Measurements from ENCODE around the gene APP.

APP gene

DNA sequence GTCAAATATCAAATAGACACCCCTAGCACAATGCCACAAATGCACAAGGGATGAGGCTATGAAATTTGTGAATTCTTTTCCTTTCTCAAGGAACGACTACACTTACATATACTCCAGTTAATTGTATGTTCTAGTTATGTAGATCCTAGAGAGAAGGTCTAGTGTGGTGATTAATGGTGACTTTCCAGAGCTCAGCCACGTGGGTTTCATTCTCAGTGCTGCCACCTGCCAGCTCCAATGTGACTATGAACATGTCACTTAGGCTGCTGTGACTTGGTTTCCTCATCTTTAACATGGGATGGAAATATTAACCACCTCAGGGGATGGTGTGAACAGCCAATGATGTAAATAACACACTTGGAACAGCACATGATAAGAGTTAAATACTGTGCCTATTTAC lies 138.3 kb downstream of the APP start:
- no peak for TF ChIP-seq SPI1 (IDR thresholded peaks at IDR 0.05; ENCODE audit: borderline replicate concordance, low read depth)
- TF ChIP-seq, protein P1, sequence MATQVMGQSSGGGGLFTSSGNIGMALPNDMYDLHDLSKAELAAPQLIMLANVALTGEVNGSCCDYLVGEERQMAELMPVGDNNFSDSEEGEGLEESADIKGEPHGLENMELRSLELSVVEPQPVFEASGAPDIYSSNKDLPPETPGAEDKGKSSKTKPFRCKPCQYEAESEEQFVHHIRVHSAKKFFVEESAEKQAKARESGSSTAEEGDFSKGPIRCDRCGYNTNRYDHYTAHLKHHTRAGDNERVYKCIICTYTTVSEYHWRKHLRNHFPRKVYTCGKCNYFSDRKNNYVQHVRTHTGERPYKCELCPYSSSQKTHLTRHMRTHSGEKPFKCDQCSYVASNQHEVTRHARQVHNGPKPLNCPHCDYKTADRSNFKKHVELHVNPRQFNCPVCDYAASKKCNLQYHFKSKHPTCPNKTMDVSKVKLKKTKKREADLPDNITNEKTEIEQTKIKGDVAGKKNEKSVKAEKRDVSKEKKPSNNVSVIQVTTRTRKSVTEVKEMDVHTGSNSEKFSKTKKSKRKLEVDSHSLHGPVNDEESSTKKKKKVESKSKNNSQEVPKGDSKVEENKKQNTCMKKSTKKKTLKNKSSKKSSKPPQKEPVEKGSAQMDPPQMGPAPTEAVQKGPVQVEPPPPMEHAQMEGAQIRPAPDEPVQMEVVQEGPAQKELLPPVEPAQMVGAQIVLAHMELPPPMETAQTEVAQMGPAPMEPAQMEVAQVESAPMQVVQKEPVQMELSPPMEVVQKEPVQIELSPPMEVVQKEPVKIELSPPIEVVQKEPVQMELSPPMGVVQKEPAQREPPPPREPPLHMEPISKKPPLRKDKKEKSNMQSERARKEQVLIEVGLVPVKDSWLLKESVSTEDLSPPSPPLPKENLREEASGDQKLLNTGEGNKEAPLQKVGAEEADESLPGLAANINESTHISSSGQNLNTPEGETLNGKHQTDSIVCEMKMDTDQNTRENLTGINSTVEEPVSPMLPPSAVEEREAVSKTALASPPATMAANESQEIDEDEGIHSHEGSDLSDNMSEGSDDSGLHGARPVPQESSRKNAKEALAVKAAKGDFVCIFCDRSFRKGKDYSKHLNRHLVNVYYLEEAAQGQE (IDR thresholded peaks at IDR 0.05; ENCODE audit: insufficient replicate concordance, low read depth), result no peak
- no peak for TF ChIP-seq POLR2AphosphoS5 (IDR thresholded peaks at IDR 0.05; ENCODE audit: low read depth)
- no peak for TF ChIP-seq GABPA (IDR thresholded peaks at IDR 0.05; ENCODE audit: low read depth)
- TF ChIP-seq, protein P2, sequence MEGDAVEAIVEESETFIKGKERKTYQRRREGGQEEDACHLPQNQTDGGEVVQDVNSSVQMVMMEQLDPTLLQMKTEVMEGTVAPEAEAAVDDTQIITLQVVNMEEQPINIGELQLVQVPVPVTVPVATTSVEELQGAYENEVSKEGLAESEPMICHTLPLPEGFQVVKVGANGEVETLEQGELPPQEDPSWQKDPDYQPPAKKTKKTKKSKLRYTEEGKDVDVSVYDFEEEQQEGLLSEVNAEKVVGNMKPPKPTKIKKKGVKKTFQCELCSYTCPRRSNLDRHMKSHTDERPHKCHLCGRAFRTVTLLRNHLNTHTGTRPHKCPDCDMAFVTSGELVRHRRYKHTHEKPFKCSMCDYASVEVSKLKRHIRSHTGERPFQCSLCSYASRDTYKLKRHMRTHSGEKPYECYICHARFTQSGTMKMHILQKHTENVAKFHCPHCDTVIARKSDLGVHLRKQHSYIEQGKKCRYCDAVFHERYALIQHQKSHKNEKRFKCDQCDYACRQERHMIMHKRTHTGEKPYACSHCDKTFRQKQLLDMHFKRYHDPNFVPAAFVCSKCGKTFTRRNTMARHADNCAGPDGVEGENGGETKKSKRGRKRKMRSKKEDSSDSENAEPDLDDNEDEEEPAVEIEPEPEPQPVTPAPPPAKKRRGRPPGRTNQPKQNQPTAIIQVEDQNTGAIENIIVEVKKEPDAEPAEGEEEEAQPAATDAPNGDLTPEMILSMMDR (IDR thresholded peaks at IDR 0.05; ENCODE audit: insufficient read depth, low read length), result no peak
- no peak overlapping the region for H3K4me3 ChIP-seq (replicated peaks; ENCODE audit: insufficient read depth, low read length)
- no peak for DNase-seq (ENCODE audit: low read depth in 1 of 2, low spot score in 1 of 2)

DNA sequence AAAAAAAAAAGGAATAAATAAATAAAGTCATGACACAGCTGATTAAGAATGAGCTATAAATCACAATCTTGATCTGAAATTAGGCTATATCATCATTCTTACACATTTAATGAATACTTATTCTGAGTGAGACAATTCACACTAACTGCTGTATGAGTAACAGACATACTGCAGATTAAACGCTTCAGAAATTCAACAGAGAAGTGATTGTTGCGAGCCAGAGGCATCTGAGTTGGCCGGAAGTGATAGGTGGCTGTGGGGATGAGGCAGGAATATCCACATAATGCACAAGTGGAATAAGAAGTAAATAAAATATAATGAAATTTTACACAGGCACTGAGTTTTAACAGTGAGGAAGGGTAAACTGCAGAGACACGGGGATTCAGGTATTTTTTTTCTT lies 142.4 kb downstream of the APP start:
- no peak for DNase-seq (ENCODE audit: low read depth in 1 of 2, low spot score in 1 of 2)
- H3K4me3 ChIP-seq (replicated peaks; ENCODE audit: insufficient read depth, low read length), result no peak overlapping the region
- TF ChIP-seq GABPA (IDR thresholded peaks at IDR 0.05; ENCODE audit: low read depth) (no peak), SPI1 (IDR thresholded peaks at IDR 0.05; ENCODE audit: borderline replicate concordance, low read depth) (no peak), POLR2AphosphoS5 (IDR thresholded peaks at IDR 0.05; ENCODE audit: low read depth) (no peak)
- TF ChIP-seq, protein P1 (IDR thresholded peaks at IDR 0.05; ENCODE audit: insufficient replicate concordance, low read depth), result no peak
- TF ChIP-seq, protein P2 (IDR thresholded peaks at IDR 0.05; ENCODE audit: insufficient read depth, low read length), result no peak
- H3K27me3 ChIP-seq (ENCODE audit: insufficient read depth, poor library complexity, severe bottlenecking), result no peaks in the 10 kb centered on the region
- H3K27ac ChIP-seq (replicated peaks), result no peak overlapping the region

More for the DNA sequence above, 138.3 kb downstream of the APP start:
- no peak overlapping the region for H3K27ac ChIP-seq (replicated peaks)
- H3K27me3 ChIP-seq (ENCODE audit: insufficient read depth, poor library complexity, severe bottlenecking), result no peaks in the 10 kb centered on the region

- Histone ChIP-seq H3K27me3 (ENCODE audit: insufficient read depth, poor library complexity, severe bottlenecking) (no peaks in the 10 kb centered on the region), H3K4me3 (replicated peaks; ENCODE audit: insufficient read depth, low read length) (no peak overlapping the region), H3K27ac (replicated peaks) (no peak overlapping the region)
- TF ChIP-seq, protein P1 (IDR thresholded peaks at IDR 0.05; ENCODE audit: insufficient replicate concordance, low read depth), result no peak
- TF ChIP-seq, protein P2 (IDR thresholded peaks at IDR 0.05; ENCODE audit: insufficient read depth, low read length), result no peak
- no peak for TF ChIP-seq POLR2AphosphoS5 (IDR thresholded peaks at IDR 0.05; ENCODE audit: low read depth)
- TF ChIP-seq SPI1 (IDR thresholded peaks at IDR 0.05; ENCODE audit: borderline replicate concordance, low read depth), result no peak
- no peak for TF ChIP-seq GABPA (IDR thresholded peaks at IDR 0.05; ENCODE audit: low read depth)
- DNase-seq (ENCODE audit: low read depth in 1 of 2, low spot score in 1 of 2), result no peak
These were observed 142.9 kb downstream of the APP start for GRCh38 chr21:26027696-26028095.
